K562 (cell line): ENCODE measurements around the gene GLCCI1. TPM values are rescaled to one million over a fixed set of nuclear protein-coding genes. Genes with fewer than 3 reads are reported as not detected.

Source experiments
- ATAC-seq: fragments of 200-7000 bp; cut with Tn5 transposase; 3 replicates; pipeline ENCODE4 v1.9.1; 2020; ENCODE audit warnings: moderate library complexity
- BruUV-seq: library from RNA; stranded (reverse); fragments of 400-500 nt; replicated peaks from 2 replicates; lab custom pipeline; 2021; lab: Mats Ljungman, UMichigan
- CTCF ChIA-PET: fragments of 300-600 bp; formaldehyde crosslinking; extraction: SDS; loops from one replicate; lab custom pipeline; 2021; ENCODE audit warnings: low intra/inter-chr PET ratio; lab: Yijun Ruan, JAX
- POLR2A ChIA-PET: fragments of 300-600, 350-650 bp; sonication (Branson Sonifier 250); formaldehyde crosslinking; extraction: SDS; loops from one replicate; lab custom pipeline; 2021; ENCODE audit warnings: antibody characterized with exemption, inconsistent platforms; lab: Yijun Ruan, JAX
- DNase-seq, 4 experiments: peaks; one replicate each; pipeline versions ENCODE4 v3.0.0 to v3.0.0-alpha.2; 2011 to 2018; ENCODE audit warnings: low spot score in 3 of 4, mixed read lengths in 3 of 4; ENCODE audit errors: extremely low read depth in 1 of 4
- FAIRE-seq: peaks from 2 replicates; lab custom pipeline; 2011; peaks lifted over from hg19 to GRCh38; lab: Jason Lieb, UNC
- H2AFZ ChIP-seq: 2 replicates; pipeline ENCODE4 v1.6.0; 2011; ENCODE audit warnings: low read depth, low read length, control low read depth, inconsistent platforms
- H3K27ac ChIP-seq: fragments of 200-600 bp; 3 replicates; pipeline ENCODE4 v1.8.0; 2011; ENCODE audit warnings: low read depth, mild to moderate bottlenecking, control low read depth, inconsistent platforms, low read length, moderate library complexity, mixed read lengths; ENCODE audit errors: extremely low read depth
- H3K27me3 ChIP-seq, 2 experiments: fragments of 300-600 bp in 1 of 2; 2 replicates in 1 of 2; 3 replicates in 1 of 2; pipeline versions ENCODE4 v1.6.0 to v1.8.0; 2011; ENCODE audit warnings: inconsistent platforms in 2 of 2, low read length in 2 of 2, mild to moderate bottlenecking in 1 of 2, mixed read lengths in 1 of 2, moderate library complexity in 1 of 2; ENCODE audit not compliant: control insufficient read depth in 2 of 2, insufficient read depth in 2 of 2
- H3K36me3 ChIP-seq: fragments of 300-600 bp; 3 replicates; pipeline ENCODE4 v1.8.0; 2011; ENCODE audit warnings: mild to moderate bottlenecking, low read length, inconsistent platforms; ENCODE audit not compliant: control insufficient read depth, insufficient read depth
- H3K4me1 ChIP-seq, 2 experiments: fragments of 200-600 bp in 1 of 2; replicated peaks in 1 of 2; 2 replicates in 1 of 2; 3 replicates in 1 of 2; pipeline versions ENCODE4 v1.5.1 to v1.8.0; 2011; ENCODE audit warnings: inconsistent platforms in 2 of 2, low read length in 2 of 2, mild to moderate bottlenecking in 1 of 2, mixed read lengths in 1 of 2, moderate library complexity in 1 of 2; ENCODE audit not compliant: control insufficient read depth in 2 of 2, insufficient read depth in 2 of 2
- H3K4me2 ChIP-seq: 2 replicates; pipeline ENCODE4 v1.6.1; 2011; ENCODE audit warnings: low read length, control low read depth, inconsistent platforms, mixed read lengths; ENCODE audit not compliant: insufficient read depth
- H3K4me3 ChIP-seq: fragments of 200-600 bp; sonication (generic), shearing (Covaris generic); 2 replicates; pipeline ENCODE4 v1.5.1; 2016; ENCODE audit warnings: control low read depth, inconsistent platforms
- H3K79me2 ChIP-seq: fragments of 200-600 bp; 3 replicates; pipeline ENCODE4 v1.8.0; 2011; ENCODE audit warnings: low read length, inconsistent platforms; ENCODE audit not compliant: control insufficient read depth, insufficient read depth
- H3K9ac ChIP-seq, 2 experiments: 2 replicates each; pipeline versions ENCODE4 v1.6.0 to v1.6.1; 2011; ENCODE audit warnings: low read depth in 2 of 2, low read length in 2 of 2, control low read depth in 1 of 2, inconsistent platforms in 1 of 2, mild to moderate bottlenecking in 1 of 2, mixed read lengths in 1 of 2; ENCODE audit not compliant: insufficient read depth in 1 of 2
- H3K9me1 ChIP-seq: one replicate; pipeline ENCODE4 v1.6.0; 2011; ENCODE audit warnings: inconsistent platforms, mild to moderate bottlenecking, low read length, moderate library complexity; ENCODE audit not compliant: control insufficient read depth, insufficient read depth
- H3K9me3 ChIP-seq: replicated peaks from 2 replicates; pipeline ENCODE4 v1.5.1; 2011; ENCODE audit warnings: low read depth, low read length, inconsistent platforms; ENCODE audit not compliant: control insufficient read depth, insufficient read depth
- H4K20me1 ChIP-seq: replicated peaks from 2 replicates; pipeline ENCODE4 v1.6.1; 2011; ENCODE audit warnings: low read length, inconsistent platforms, mixed read lengths; ENCODE audit not compliant: control insufficient read depth, insufficient read depth
- MEF2A ChIP-seq: IDR thresholded peaks from 2 replicates; pipeline ENCODE4 v1.6.1; 2011; ENCODE audit warnings: low read depth, mild to moderate bottlenecking, low read length, moderate library complexity; ENCODE audit not compliant: control insufficient read depth
- MYNN ChIP-seq, 2 experiments: sonication (generic); formaldehyde crosslinking in 1 of 2; IDR thresholded peaks; 2 replicates each; pipeline versions ENCODE4 v1.5.0 to v1.6.1; 2016 to 2020; ENCODE audit warnings: antibody characterized with exemption in 1 of 2, missing genetic modification reagents in 1 of 2
- ZNF318 ChIP-seq, 2 experiments: fragments of 450-650 bp; IDR thresholded peaks; 2 replicates each; pipeline ENCODE4 v1.6.1; 2016; ENCODE audit warnings: mild to moderate bottlenecking in 2 of 2, borderline replicate concordance in 1 of 2, low read depth in 1 of 2, moderate library complexity in 1 of 2
- WGBS: fragments of 100-300 bp; shearing (Covaris generic); methylation state at CpG from one replicate; pipeline ENCODE4 v1.1.6; 2016; ENCODE audit warnings: low coverage, mixed read lengths; ENCODE audit not compliant: insufficient coverage; ENCODE audit errors: missing lambda C conversion rate; 5-methylcytosine and 5-hydroxymethylcytosine counted together
- in situ Hi-C: fragments of 300-500 bp; cut with MboI; formaldehyde crosslinking; loops from 4 replicates; pipeline ENCODE4 v1.15.0; 2018; ENCODE audit warnings: inconsistent platforms, mixed read lengths
- intact Hi-C: fragments of 100-400 bp; cut with micrococcal nuclease; formaldehyde crosslinking; loops from 2 replicates; pipeline ENCODE4 v1.14.2; 2022
- polyA plus RNA-seq, 8 experiments: library from polyadenylated mRNA; depleted of rRNA in 4 of 8; stranded (reverse) in 5 of 8; unstranded in 3 of 8; fragments of >200 nt; fragmentation: Nextera tagmentation in 2 of 8; fragmentation: Illumina TruSeq in 1 of 8; extraction: Ambion mirVana in 2 of 8; extraction: Trizol in 1 of 8; gene quantifications; 2 replicates each; pipeline versions ENCODE4 v1.2.1 to v1.2.3, GENCODE V29; 2011 to 2014; ENCODE audit warnings: inconsistent platforms in 1 of 8, missing spikeins in 1 of 8
- total RNA-seq, 7 experiments: library from RNA; depleted of rRNA in 6 of 7; stranded (reverse); fragments of >200 nt in 6 of 7; fragmentation: Illumina TruSeq in 2 of 7; extraction: Trizol in 2 of 7; gene quantifications; 2 replicates each; pipeline versions ENCODE4 v1.2.1 to v1.2.3, GENCODE V29; 2011 to 2021; ENCODE audit warnings: low replicate concordance in 1 of 7
- TF ChIP-seq, protein P1 (sequence below), 2 experiments: fragments of 150-350 bp in 1 of 2; IDR thresholded peaks; 2 replicates each; pipeline ENCODE4 v1.6.1; 2012 to 2016; ENCODE audit warnings: low read depth in 2 of 2, low read length in 2 of 2, mild to moderate bottlenecking in 1 of 2, moderate library complexity in 1 of 2

The GLCCI1 gene
- total and polyA plus RNA-seq, 9 of the 15 experiments (the other 6 are each of a cell fraction or from before 2014, with no cell fraction given) = 2.7 to 11.9 (median 7.2) TPM

DNA sequence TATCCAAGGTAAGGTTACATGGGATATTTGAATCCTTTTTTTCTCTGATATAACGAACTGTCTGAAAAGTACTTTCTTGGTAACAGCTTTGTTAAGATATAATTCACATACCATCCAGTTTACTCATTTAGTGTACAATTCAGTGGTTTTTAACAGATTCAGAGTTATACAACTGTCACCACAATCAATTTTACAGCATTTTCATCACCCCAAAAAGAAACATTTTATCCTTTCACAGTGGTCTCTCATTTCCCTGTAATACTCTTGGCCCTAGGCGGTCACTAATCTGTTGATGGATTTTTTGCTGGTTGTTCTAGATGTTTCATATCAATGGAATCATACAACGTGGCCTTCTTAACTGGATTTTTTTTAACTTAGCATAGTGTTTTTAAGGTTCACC is 91.6 kb downstream of the GLCCI1 start:
- intact Hi-C loops (no loop called here), in situ Hi-C loops (no loop called here)
- Histone ChIP-seq H3K9me1 (no peaks in the 10 kb centered on the region), H3K4me1 (no peaks in the 10 kb centered on the region; a peak in 1 of 5 replicates), H4K20me1 (no peaks in the 10 kb centered on the region), H3K27me3 (no peaks in the 10 kb centered on the region), H3K36me3 (peaks cover 8% of the 10 kb centered on the region; the same call in 1 of the 3 replicates), H3K27ac (no peak overlapping the region), H3K4me3 (no peak overlapping the region), H2AFZ (no peak overlapping the region), H3K9ac (no peak overlapping the region), H3K9me3 (no peaks in the 10 kb centered on the region), H3K4me2 (no peak overlapping the region), H3K79me2 (no peaks in the 10 kb centered on the region)
- no peak for FAIRE-seq
- ATAC-seq = no peak
- 57% methylated on average over 3 of the region's 3 CpGs for WGBS
- BruUV-seq = no TSS peak
- ChIA-PET CTCF (no interaction called here), POLR2A (no interaction called here)
- TF ChIP-seq ZNF318 (IDR thresholded peaks at IDR 0.05; ENCODE audit: borderline replicate concordance in 1 of 2, low read depth in 1 of 2) (no peak), MYNN (IDR thresholded peaks at IDR 0.05) (no peak), MYNN (CRISPR knock-in tag; IDR thresholded peaks at IDR 0.05) (no peak), MEF2A (no peak)
- TF ChIP-seq, protein P1, sequence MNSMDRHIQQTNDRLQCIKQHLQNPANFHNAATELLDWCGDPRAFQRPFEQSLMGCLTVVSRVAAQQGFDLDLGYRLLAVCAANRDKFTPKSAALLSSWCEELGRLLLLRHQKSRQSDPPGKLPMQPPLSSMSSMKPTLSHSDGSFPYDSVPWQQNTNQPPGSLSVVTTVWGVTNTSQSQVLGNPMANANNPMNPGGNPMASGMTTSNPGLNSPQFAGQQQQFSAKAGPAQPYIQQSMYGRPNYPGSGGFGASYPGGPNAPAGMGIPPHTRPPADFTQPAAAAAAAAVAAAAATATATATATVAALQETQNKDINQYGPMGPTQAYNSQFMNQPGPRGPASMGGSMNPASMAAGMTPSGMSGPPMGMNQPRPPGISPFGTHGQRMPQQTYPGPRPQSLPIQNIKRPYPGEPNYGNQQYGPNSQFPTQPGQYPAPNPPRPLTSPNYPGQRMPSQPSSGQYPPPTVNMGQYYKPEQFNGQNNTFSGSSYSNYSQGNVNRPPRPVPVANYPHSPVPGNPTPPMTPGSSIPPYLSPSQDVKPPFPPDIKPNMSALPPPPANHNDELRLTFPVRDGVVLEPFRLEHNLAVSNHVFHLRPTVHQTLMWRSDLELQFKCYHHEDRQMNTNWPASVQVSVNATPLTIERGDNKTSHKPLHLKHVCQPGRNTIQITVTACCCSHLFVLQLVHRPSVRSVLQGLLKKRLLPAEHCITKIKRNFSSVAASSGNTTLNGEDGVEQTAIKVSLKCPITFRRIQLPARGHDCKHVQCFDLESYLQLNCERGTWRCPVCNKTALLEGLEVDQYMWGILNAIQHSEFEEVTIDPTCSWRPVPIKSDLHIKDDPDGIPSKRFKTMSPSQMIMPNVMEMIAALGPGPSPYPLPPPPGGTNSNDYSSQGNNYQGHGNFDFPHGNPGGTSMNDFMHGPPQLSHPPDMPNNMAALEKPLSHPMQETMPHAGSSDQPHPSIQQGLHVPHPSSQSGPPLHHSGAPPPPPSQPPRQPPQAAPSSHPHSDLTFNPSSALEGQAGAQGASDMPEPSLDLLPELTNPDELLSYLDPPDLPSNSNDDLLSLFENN (IDR thresholded peaks at IDR 0.05; ENCODE audit: low read depth in 2 of 2, low read length in 2 of 2) = no peak
- no peak for DNase-seq
